ENCODE data around the gene SNHG17.

DNA sequence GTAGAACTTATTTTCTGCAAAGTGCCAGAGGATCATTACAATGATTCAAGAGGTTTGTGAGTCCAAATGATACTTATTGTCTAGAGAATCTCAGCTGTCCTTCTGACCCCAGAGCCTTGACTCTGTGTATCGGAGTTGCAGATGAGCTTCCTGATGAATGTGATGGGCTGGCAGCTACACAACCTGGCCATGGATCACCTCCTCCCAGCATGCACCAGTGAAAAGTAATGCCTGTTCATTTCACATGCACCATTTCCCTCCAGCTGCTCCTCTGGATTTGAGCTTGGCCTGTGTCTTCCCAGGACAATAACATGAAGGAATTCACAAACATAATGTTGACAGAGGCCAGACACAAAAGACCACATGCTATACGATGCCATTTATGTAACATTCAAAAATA, 30.0 kb downstream of the SNHG17 start:
- no peak for TF ChIP-seq POLR2AphosphoS5 (IDR thresholded peaks at IDR 0.05)
- TF ChIP-seq EP300 (IDR thresholded peaks at IDR 0.05): no peak

All from stomach (tissue), 4 donors.